HCT116 (cell line): ENCODE measurements around the gene IFITM5.

Experiments
- CTCF ChIP-seq, 3 experiments: fragments of 200-600 bp in 1 of 3; sonication (generic) in 1 of 3; IDR thresholded peaks in 2 of 3; conservative IDR thresholded peaks in 1 of 3; 2 replicates each; pipeline ENCODE4 v1.5.1; 2012 to 2017; ENCODE audit warnings: low read depth in 2 of 3, low read length in 2 of 3, antibody characterized with exemption in 1 of 3, borderline replicate concordance in 1 of 3, control low read depth in 1 of 3, mild to moderate bottlenecking in 1 of 3, mixed read lengths in 1 of 3, mixed run types in 1 of 3, moderate library complexity in 1 of 3; ENCODE audit not compliant: insufficient read depth in 1 of 3
- ELF1 ChIP-seq: IDR thresholded peaks from 2 replicates; pipeline ENCODE4 v1.6.1; 2012; ENCODE audit warnings: low read depth, borderline replicate concordance
- EZH2 ChIP-seq: fragments of 200-600 bp; sonication (generic); IDR thresholded peaks from 2 replicates; pipeline ENCODE4 v1.6.1; 2017; ENCODE audit warnings: antibody characterized with exemption, mixed run types
- EZH2phosphoT487 ChIP-seq: fragments of 200-600 bp; IDR thresholded peaks from 2 replicates; pipeline ENCODE4 v1.6.1; 2018; ENCODE audit warnings: antibody characterized with exemption, borderline replicate concordance
- POLR2A ChIP-seq: IDR thresholded peaks from 2 replicates; pipeline ENCODE4 v1.7.0; 2011; ENCODE audit warnings: borderline replicate concordance; ENCODE audit not compliant: insufficient read depth, insufficient read length; ENCODE audit errors: extremely low read depth
- POLR2AphosphoS5 ChIP-seq: IDR thresholded peaks from 2 replicates; pipeline ENCODE4 v1.6.1; 2011; ENCODE audit warnings: mild to moderate bottlenecking, low read depth, low read length, moderate library complexity
- RAD21 ChIP-seq: IDR thresholded peaks from 2 replicates; pipeline ENCODE4 v1.6.1; 2012; ENCODE audit warnings: low read depth, mild to moderate bottlenecking
- REST ChIP-seq: IDR thresholded peaks from 2 replicates; pipeline ENCODE4 v1.6.1; 2012; ENCODE audit warnings: low read depth
- SIN3A ChIP-seq: IDR thresholded peaks from 2 replicates; pipeline ENCODE4 v1.6.1; 2012; ENCODE audit warnings: low read depth
- SP1 ChIP-seq: IDR thresholded peaks from 2 replicates; pipeline ENCODE4 v1.6.1; 2012; ENCODE audit warnings: low read depth
- YY1 ChIP-seq: IDR thresholded peaks from 2 replicates; pipeline ENCODE4 v1.6.1; 2011; ENCODE audit warnings: low read length, low read depth, moderate library complexity, mild to moderate bottlenecking; ENCODE audit not compliant: insufficient replicate concordance; ENCODE audit errors: extremely low read depth
- ZBTB33 ChIP-seq: IDR thresholded peaks from 2 replicates; pipeline ENCODE4 v1.6.1; 2011; ENCODE audit warnings: mild to moderate bottlenecking, low read length, moderate library complexity; ENCODE audit not compliant: insufficient replicate concordance; ENCODE audit errors: extremely low read depth
- ZNF274 ChIP-seq: fragments of 200-500 bp; sonication (Bioruptor generic); IDR thresholded peaks from 2 replicates; pipeline ENCODE4 v1.6.1; 2014; ENCODE audit warnings: mild to moderate bottlenecking, low read depth, low read length, inconsistent platforms

- no peak for TF ChIP-seq CTCF (IDR thresholded peaks at IDR 0.05 in 2 of 3, conservative IDR thresholded peaks at IDR 0.05 in 1 of 3; ENCODE audit: borderline replicate concordance in 1 of 3, insufficient read depth in 1 of 3, low read depth in 2 of 3, low read length in 2 of 3)
- TF ChIP-seq SP1, result no peak
- no peak for TF ChIP-seq SIN3A
- no peak for TF ChIP-seq EZH2phosphoT487
- TF ChIP-seq EZH2, result no peak
- no peak for TF ChIP-seq REST
- TF ChIP-seq YY1, result no peak
- no peak for TF ChIP-seq POLR2A
- no peak for TF ChIP-seq ZBTB33
- no peak for TF ChIP-seq POLR2AphosphoS5
- TF ChIP-seq RAD21, result no peak
- TF ChIP-seq ZNF274, result no peak
- TF ChIP-seq ELF1, result no peak
These were observed 32.5 kb downstream of the IFITM5 start for GRCh38 chr11:266676-267439.
